ENCODE measurements around the gene AVEN. TPM values are rescaled to one million over a fixed set of nuclear protein-coding genes. Genes with fewer than 3 reads are reported as not detected.

Gene AVEN
- total RNA-seq, 4 donors from 2014 or later, result 7.7 to 12.9 (median 10.1) TPM

GRCh38 chr15:33864360-33865075 is 174.5 kb downstream of the AVEN start:
- Histone ChIP-seq H3K27ac (no peak overlapping the region), H3K4me1 (no peaks in the 10 kb centered on the region), H3K9me3 (no peaks in the 10 kb centered on the region), H3K27me3 (no peaks in the 10 kb centered on the region), H3K36me3 (no peaks in the 10 kb centered on the region), H3K4me3 (replicated peaks in 1 of 3) (no peak overlapping the region)
- no peak for DNase-seq
- intact Hi-C loops (cut with DNase I), result no loop called here
- WGBS, 2 donors, result 82 to 92% methylated on average over 5 of the region's 5 CpGs
- no peak for TF ChIP-seq POLR2A (IDR thresholded peaks at IDR 0.05)
- no peak for TF ChIP-seq CTCF (IDR thresholded peaks at IDR 0.05)

- TF ChIP-seq CTCF (IDR thresholded peaks at IDR 0.05) (no peak), POLR2A (IDR thresholded peaks at IDR 0.05) (no peak)
- DNase-seq, result no peak
- H3K27ac ChIP-seq, result no peak overlapping the region
- no peaks in the 10 kb centered on the region for H3K27me3 ChIP-seq
- H3K4me1 ChIP-seq, result no peaks in the 10 kb centered on the region
- no peaks in the 10 kb centered on the region for H3K9me3 ChIP-seq
- H3K36me3 ChIP-seq, result no peaks in the 10 kb centered on the region
- 97 to 98% methylated on average over 3 of the region's 3 CpGs for WGBS, 2 donors
- no peak overlapping the region for H3K4me3 ChIP-seq (replicated peaks in 1 of 3)
- intact Hi-C loops (cut with DNase I), result no loop called here
Measured at GRCh38 chr15:33860754-33861153, 178.2 kb downstream of the AVEN start.

- no peaks in the 10 kb centered on the region for H3K36me3 ChIP-seq
- no peaks in the 10 kb centered on the region for H3K4me1 ChIP-seq
- no peak overlapping the region for H3K4me3 ChIP-seq (replicated peaks in 1 of 3)
- no peaks in the 10 kb centered on the region for H3K27me3 ChIP-seq
- DNase-seq, result no peak
- H3K9me3 ChIP-seq, result no peaks in the 10 kb centered on the region
- WGBS, 2 donors, result 82 to 88% methylated on average over 1 of the region's 1 CpG
- intact Hi-C loops (cut with DNase I), result no loop called here
- TF ChIP-seq POLR2A (IDR thresholded peaks at IDR 0.05) (no peak), CTCF (IDR thresholded peaks at IDR 0.05) (no peak)
- H3K27ac ChIP-seq, result no peak overlapping the region
Measured at GRCh38 chr15:33859992-33860545, 178.9 kb downstream of the AVEN start.

GRCh38 chr15:33858836-33859235 is 180.2 kb downstream of the AVEN start:
- H3K36me3 ChIP-seq, result no peaks in the 10 kb centered on the region

More at GRCh38 chr15:33858836-33859235, 180.2 kb downstream of the AVEN start:
- Histone ChIP-seq H3K9me3 (no peaks in the 10 kb centered on the region), H3K4me3 (replicated peaks in 1 of 3) (no peak overlapping the region), H3K4me1 (no peaks in the 10 kb centered on the region), H3K27ac (no peak overlapping the region), H3K27me3 (no peaks in the 10 kb centered on the region)
- DNase-seq, result no peak
- intact Hi-C loops (cut with DNase I), result no loop called here
- 95 to 98% methylated on average over 6 of the region's 6 CpGs for WGBS, 2 donors
- TF ChIP-seq CTCF (IDR thresholded peaks at IDR 0.05) (no peak), POLR2A (IDR thresholded peaks at IDR 0.05) (no peak)

Measured in thyroid gland (tissue), 4 donors.